T47D (cell line): ENCODE results near the gene MOB3A.
A peak's percentile ranks its signal among the peaks of the same experiment; 100 is the strongest.
"Not testable (repeated sequence)": the region's sequence is repeated elsewhere in the genome, so short reads cannot be mapped to it uniquely, and the experiment has no call there.

Experiments
- DNase-seq, 2 experiments: peaks; one replicate each; pipeline versions ENCODE4 v3.0.0 to v3.0.0-alpha.2; 2011 to 2012; ENCODE audit warnings: low read depth in 1 of 2, low spot score in 1 of 2
- JUND ChIP-seq: IDR thresholded peaks from 2 replicates; pipeline ENCODE4 v1.6.1; 2012; ENCODE audit warnings: low read depth
- in situ Hi-C: cut with HindIII; loops from 2 replicates; pipeline ENCODE4 v1.10.0; 2016; ENCODE audit warnings: low sequenced_read_pairs, low pct_unique_long_range_greater_than_20kb

The MOB3A gene

GRCh38 chr19:2109046-2109864 is 13.1 kb upstream of the MOB3A start:
- in situ Hi-C loops, result no loop called here
- TF ChIP-seq JUND, result no peak
- no peak for DNase-seq

- no peak for TF ChIP-seq JUND
- in situ Hi-C loops, result no loop called here
- no peak for DNase-seq
Observed at GRCh38 chr19:2108251-2109016, 12.3 kb upstream of the MOB3A start.

GRCh38 chr19:2103045-2103707 is 7.0 kb upstream of the MOB3A start:
- DNase-seq, result no peak
- no peak for TF ChIP-seq JUND
- in situ Hi-C loops, result no loop called here

GRCh38 chr19:2101417-2102335 is 5.5 kb upstream of the MOB3A start:
- in situ Hi-C loops, result no loop called here
- DNase-seq, result no peak
- TF ChIP-seq JUND, result no peak

- no peak for TF ChIP-seq JUND
- no peak for DNase-seq
- in situ Hi-C loops, result no loop called here
Observed at GRCh38 chr19:2100719-2101061, 4.6 kb upstream of the MOB3A start.

- no peak for TF ChIP-seq JUND
- in situ Hi-C loops, result no loop called here
- no peak for DNase-seq
Observed at GRCh38 chr19:2099937-2100718, 4.0 kb upstream of the MOB3A start.

GRCh38 chr19:2099054-2099501 is 3.0 kb upstream of the MOB3A start:
- DNase-seq, result no peak
- in situ Hi-C loops, result no loop called here
- TF ChIP-seq JUND, result no peak

GRCh38 chr19:2097886-2098327 is 1.8 kb upstream of the MOB3A start:
- TF ChIP-seq JUND, result no peak
- in situ Hi-C loops, result no loop called here
- no peak for DNase-seq

- peak in 1 of 2 experiments; percentile 28 for DNase-seq
- in situ Hi-C loops, result no loop called here
- no peak for TF ChIP-seq JUND
Observed at GRCh38 chr19:2097203-2097885, 1.2 kb upstream of the MOB3A start.

GRCh38 chr19:2096480-2097202 is 515 bp upstream of the MOB3A start, which contains the start of gene IZUMO4:
Gene IZUMO4, plus strand, starts transcription at chr19:2096915. Its CDS starts 31 bp downstream, at chr19:2096946.
- TF ChIP-seq JUND, result no peak
- in situ Hi-C loops, result no loop called here
- DNase-seq, result peak; percentile 94

- in situ Hi-C loops, DNase-seq: not testable (repeated sequence)
Observed at GRCh38 chr19:2091926-2092525, 4.1 kb downstream of the MOB3A start.
